Progenitor cell of endocrine pancreas (in vitro differentiated cells): ENCODE measurements around the gene TEX264. TPM values are rescaled to one million over a fixed set of nuclear protein-coding genes. Genes with fewer than 3 reads are reported as not detected.
A peak's percentile ranks its signal among the peaks of the same experiment; 100 is the strongest.

Source experiments
- DNase-seq: peaks from one replicate; pipeline ENCODE4 v3.0.0; 2021; ENCODE audit warnings: low spot score; ENCODE audit not compliant: unreplicated experiment
- H3K27ac Mint-ChIP-seq: 2 replicates; pipeline ENCODE4 v1.8.0; 2021; ENCODE audit warnings: mild to moderate bottlenecking, moderate library complexity, mixed read lengths
- H3K27me3 Mint-ChIP-seq: 2 replicates; pipeline ENCODE4 v1.8.0; 2021; ENCODE audit warnings: mixed read lengths
- H3K36me3 Mint-ChIP-seq: 2 replicates; pipeline ENCODE4 v1.8.0; 2022; ENCODE audit warnings: mixed read lengths; ENCODE audit not compliant: insufficient read depth
- H3K4me1 Mint-ChIP-seq: 2 replicates; pipeline ENCODE4 v1.8.0; 2021; ENCODE audit warnings: low read depth, mixed read lengths
- H3K4me3 Mint-ChIP-seq: 2 replicates; pipeline ENCODE4 v1.8.0; 2021; ENCODE audit warnings: low read depth, mild to moderate bottlenecking, moderate library complexity, mixed read lengths
- H3K9me3 Mint-ChIP-seq: 2 replicates; pipeline ENCODE4 v1.8.0; 2021; ENCODE audit warnings: low read depth, mixed read lengths
- total RNA-seq: library from RNA; stranded (reverse); gene quantifications from 2 replicates; pipeline ENCODE4 v1.2.1, GENCODE V29; 2021
- TF ChIP-seq, protein P1 (sequence below): fragments of 200-600 bp; sonication (generic); IDR thresholded peaks from one replicate; pipeline ENCODE4 v1.5.0; 2021; ENCODE audit warnings: antibody characterized with exemption, mild to moderate bottlenecking; ENCODE audit not compliant: unreplicated experiment

Gene TEX264
- total RNA-seq, 1 donor from 2014 or later: 29.6 TPM

GRCh38 chr3:51670053-51670822 is 814 bp upstream of the TEX264 start:
- H3K36me3 Mint-ChIP-seq: peaks cover 2% of the 10 kb centered on the region
- H3K4me1 Mint-ChIP-seq: peaks cover 12% of the 10 kb centered on the region
- no peaks in the 10 kb centered on the region for H3K27me3 Mint-ChIP-seq
- TF ChIP-seq, protein P1, sequence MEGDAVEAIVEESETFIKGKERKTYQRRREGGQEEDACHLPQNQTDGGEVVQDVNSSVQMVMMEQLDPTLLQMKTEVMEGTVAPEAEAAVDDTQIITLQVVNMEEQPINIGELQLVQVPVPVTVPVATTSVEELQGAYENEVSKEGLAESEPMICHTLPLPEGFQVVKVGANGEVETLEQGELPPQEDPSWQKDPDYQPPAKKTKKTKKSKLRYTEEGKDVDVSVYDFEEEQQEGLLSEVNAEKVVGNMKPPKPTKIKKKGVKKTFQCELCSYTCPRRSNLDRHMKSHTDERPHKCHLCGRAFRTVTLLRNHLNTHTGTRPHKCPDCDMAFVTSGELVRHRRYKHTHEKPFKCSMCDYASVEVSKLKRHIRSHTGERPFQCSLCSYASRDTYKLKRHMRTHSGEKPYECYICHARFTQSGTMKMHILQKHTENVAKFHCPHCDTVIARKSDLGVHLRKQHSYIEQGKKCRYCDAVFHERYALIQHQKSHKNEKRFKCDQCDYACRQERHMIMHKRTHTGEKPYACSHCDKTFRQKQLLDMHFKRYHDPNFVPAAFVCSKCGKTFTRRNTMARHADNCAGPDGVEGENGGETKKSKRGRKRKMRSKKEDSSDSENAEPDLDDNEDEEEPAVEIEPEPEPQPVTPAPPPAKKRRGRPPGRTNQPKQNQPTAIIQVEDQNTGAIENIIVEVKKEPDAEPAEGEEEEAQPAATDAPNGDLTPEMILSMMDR: no peak
- DNase-seq: no peak
- peak overlapping the region; percentile 67 for H3K4me3 Mint-ChIP-seq
- no peak overlapping the region for H3K27ac Mint-ChIP-seq
- H3K9me3 Mint-ChIP-seq: no peaks in the 10 kb centered on the region

GRCh38 chr3:51671734-51672475 is 853 bp downstream of the TEX264 start:
- Mint-ChIP-seq H3K27me3 (no peaks in the 10 kb centered on the region), H3K4me3 (peak overlapping the region; percentile 82), H3K27ac (peak overlapping the region; percentile 5), H3K4me1 (peaks cover 12% of the 10 kb centered on the region), H3K9me3 (no peaks in the 10 kb centered on the region), H3K36me3 (peaks cover 2% of the 10 kb centered on the region)
- TF ChIP-seq, protein P1: no peak
- DNase-seq: peak; percentile 49

- peaks cover 2% of the 10 kb centered on the region for H3K36me3 Mint-ChIP-seq
- H3K4me1 Mint-ChIP-seq: peaks cover 12% of the 10 kb centered on the region
- DNase-seq: no peak
- H3K4me3 Mint-ChIP-seq: peak overlapping the region; percentile 22
- no peaks in the 10 kb centered on the region for H3K27me3 Mint-ChIP-seq
- TF ChIP-seq, protein P1: no peak
- no peak overlapping the region for H3K27ac Mint-ChIP-seq
- H3K9me3 Mint-ChIP-seq: no peaks in the 10 kb centered on the region
These were observed 2.2 kb downstream of the TEX264 start for GRCh38 chr3:51673181-51673801.

- Mint-ChIP-seq H3K9me3 (no peaks in the 10 kb centered on the region), H3K4me3 (no peak overlapping the region), H3K4me1 (peaks cover 8% of the 10 kb centered on the region), H3K27me3 (no peaks in the 10 kb centered on the region), H3K27ac (no peak overlapping the region), H3K36me3 (peaks cover 2% of the 10 kb centered on the region)
- TF ChIP-seq, protein P1: no peak
- DNase-seq: no peak
These were observed 3.0 kb downstream of the TEX264 start for GRCh38 chr3:51673802-51674654.
